Bronchial epithelial cell (primary cell): ENCODE results near the gene SVIL. TPM values are rescaled to one million over a fixed set of nuclear protein-coding genes. Genes with fewer than 3 reads are reported as not detected.
"Not testable (repeated sequence)": the region's sequence is repeated elsewhere in the genome, so short reads cannot be mapped to it uniquely, and the experiment has no call there.

Source experiments
- DNase-seq: peaks from one replicate; pipeline ENCODE4 v3.0.0-alpha.2; 2010; ENCODE audit warnings: low read depth
- FAIRE-seq: peaks from 2 replicates; lab custom pipeline; 2011; peaks lifted over from hg19 to GRCh38; lab: Jason Lieb, UNC
- H3K27me3 ChIP-seq: 2 replicates; pipeline ENCODE4 v1.5.1; 2011; ENCODE audit warnings: low read length; ENCODE audit not compliant: control insufficient read depth, insufficient read depth
- H3K36me3 ChIP-seq: 2 replicates; pipeline ENCODE4 v1.5.1; 2011; ENCODE audit warnings: low read length; ENCODE audit not compliant: control insufficient read depth, insufficient read depth
- H3K4me3 ChIP-seq: 2 replicates; pipeline ENCODE4 v1.5.1; 2011; ENCODE audit warnings: mild to moderate bottlenecking, low read depth, low read length, control low read depth
- total RNA-seq: library from RNA; depleted of rRNA; stranded (reverse); fragments of >200 nt; gene quantifications from 2 replicates; pipeline ENCODE4 v1.2.1, GENCODE V29; 2014
- TF ChIP-seq, protein P1 (sequence below): IDR thresholded peaks from 2 replicates; pipeline ENCODE4 v1.5.1; 2011; ENCODE audit warnings: mild to moderate bottlenecking, moderate library complexity, low read length, control low read depth, inconsistent platforms; ENCODE audit not compliant: insufficient read depth, severe bottlenecking

Gene SVIL
- total RNA-seq, 1 donor from 2014 or later: 12.6 TPM

DNA sequence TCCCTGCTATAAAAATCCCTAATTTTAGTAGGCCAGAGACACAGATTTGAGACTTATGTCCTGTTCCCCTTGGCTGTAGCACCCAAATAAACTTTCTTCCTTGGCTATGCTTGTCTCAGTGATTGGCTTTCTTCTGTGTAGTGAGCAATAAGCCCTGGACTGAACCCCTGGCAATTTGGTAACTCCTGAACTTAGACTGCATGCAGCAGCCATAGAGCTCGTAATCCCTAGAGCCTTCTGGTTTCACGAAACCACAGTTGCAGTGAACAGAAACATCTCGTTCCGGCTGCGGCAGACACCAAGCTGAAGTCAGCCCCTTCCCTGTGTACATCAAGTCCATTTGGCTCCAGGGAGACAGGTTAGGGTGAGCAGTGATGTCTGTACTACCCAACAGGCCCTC, 173.7 kb downstream of the SVIL start:
- TF ChIP-seq, protein P1, sequence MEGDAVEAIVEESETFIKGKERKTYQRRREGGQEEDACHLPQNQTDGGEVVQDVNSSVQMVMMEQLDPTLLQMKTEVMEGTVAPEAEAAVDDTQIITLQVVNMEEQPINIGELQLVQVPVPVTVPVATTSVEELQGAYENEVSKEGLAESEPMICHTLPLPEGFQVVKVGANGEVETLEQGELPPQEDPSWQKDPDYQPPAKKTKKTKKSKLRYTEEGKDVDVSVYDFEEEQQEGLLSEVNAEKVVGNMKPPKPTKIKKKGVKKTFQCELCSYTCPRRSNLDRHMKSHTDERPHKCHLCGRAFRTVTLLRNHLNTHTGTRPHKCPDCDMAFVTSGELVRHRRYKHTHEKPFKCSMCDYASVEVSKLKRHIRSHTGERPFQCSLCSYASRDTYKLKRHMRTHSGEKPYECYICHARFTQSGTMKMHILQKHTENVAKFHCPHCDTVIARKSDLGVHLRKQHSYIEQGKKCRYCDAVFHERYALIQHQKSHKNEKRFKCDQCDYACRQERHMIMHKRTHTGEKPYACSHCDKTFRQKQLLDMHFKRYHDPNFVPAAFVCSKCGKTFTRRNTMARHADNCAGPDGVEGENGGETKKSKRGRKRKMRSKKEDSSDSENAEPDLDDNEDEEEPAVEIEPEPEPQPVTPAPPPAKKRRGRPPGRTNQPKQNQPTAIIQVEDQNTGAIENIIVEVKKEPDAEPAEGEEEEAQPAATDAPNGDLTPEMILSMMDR: no peak
- no peak overlapping the region for H3K4me3 ChIP-seq
- no peaks in the 10 kb centered on the region for H3K27me3 ChIP-seq
- FAIRE-seq: no peak
- peaks cover 21% of the 10 kb centered on the region for H3K36me3 ChIP-seq
- no peak for DNase-seq

DNA sequence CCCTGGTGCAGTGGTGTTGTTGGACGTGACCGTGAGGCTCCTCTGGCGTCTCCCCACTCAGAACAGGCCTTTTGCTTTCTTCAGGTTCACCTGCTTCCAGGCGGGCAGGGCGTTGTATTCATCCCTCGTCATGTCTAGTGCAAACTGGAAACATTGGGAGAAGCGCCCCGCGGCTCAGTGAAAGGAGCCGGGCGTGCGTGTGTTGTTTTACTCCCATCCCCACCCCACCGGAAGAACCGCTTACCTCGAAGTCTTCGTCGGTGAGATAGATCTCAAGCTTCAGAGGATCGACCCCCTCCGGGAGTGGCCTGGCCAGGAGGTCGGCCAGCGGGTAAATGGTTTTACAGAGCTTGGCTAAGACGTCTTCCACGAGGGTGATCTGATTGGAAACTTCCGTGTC, 176.6 kb downstream of the SVIL start:
- H3K27me3 ChIP-seq, DNase-seq, H3K36me3 ChIP-seq, H3K4me3 ChIP-seq, FAIRE-seq: not testable (repeated sequence)

DNA sequence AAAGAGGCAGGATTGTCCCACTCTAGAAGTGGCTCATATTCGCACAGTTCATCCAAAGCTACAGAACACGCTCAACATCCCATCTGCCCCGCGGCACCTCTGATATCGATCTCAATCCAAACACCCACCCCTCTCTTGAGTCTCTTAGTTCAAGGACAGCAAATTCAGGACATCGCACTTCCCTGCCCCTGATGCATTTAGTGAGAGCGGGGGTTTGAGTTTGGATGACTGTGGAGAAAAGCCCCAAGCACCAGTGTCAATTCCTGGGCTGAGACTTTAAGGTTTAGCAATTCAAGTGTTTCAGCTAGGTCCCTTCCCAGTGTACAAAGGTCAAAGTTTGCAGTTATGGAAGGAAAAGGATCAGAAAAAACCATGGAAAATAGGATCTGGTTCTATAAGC, 179.7 kb downstream of the SVIL start:
- TF ChIP-seq, protein P1: no peak

DNA sequence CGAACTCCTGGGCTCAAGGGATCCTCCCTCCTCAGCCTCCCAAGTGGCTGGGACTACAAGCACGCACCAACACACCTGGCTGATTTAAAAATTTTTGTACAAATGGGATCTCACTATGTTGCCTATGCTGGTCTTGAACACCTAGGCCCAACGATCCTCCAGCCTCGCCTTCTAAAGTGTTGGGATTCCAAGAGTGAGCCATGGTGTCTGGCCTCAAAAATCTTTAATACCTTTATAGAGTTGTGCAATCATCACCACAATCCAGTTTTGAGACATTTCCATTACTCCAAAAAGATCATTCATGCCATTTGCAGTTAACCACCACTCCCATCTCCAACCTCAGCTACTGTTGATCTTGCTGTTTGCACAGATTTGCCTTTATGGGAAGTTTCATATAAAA, 180.5 kb downstream of the SVIL start:
- no peak for DNase-seq
- TF ChIP-seq, protein P1: no peak
- Histone ChIP-seq H3K36me3 (peaks cover 7% of the 10 kb centered on the region), H3K4me3 (no peak overlapping the region), H3K27me3 (no peaks in the 10 kb centered on the region)
- no peak for FAIRE-seq

More for the DNA sequence above, 179.7 kb downstream of the SVIL start:
- peak; percentile 76 for FAIRE-seq
- Histone ChIP-seq H3K36me3 (peaks cover 7% of the 10 kb centered on the region), H3K27me3 (no peaks in the 10 kb centered on the region), H3K4me3 (no peak overlapping the region)
- no peak for DNase-seq

DNA sequence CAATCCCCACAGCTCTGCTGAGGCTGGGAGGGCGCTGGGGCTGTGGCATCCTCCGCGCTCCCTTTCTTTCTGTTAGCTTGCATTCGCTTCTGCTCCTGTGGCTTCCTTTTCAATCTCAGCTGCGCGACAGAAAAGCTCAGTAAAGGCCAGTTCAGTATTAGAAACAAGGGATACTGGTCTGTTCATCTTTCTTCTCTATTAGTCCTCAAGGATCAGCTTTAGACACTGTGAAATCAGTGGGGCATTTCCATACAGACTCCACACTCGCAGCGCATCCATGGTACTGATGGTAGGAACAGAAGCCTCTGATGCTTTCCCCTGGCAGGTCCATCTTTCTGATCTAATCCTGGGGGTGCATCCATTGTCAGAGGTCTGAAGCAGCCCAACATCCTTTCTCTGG, 182.2 kb downstream of the SVIL start:
- FAIRE-seq: no peak
- H3K27me3 ChIP-seq: no peaks in the 10 kb centered on the region
- TF ChIP-seq, protein P1: no peak
- no peak for DNase-seq
- peaks cover 2% of the 10 kb centered on the region for H3K36me3 ChIP-seq
- no peak overlapping the region for H3K4me3 ChIP-seq

DNA sequence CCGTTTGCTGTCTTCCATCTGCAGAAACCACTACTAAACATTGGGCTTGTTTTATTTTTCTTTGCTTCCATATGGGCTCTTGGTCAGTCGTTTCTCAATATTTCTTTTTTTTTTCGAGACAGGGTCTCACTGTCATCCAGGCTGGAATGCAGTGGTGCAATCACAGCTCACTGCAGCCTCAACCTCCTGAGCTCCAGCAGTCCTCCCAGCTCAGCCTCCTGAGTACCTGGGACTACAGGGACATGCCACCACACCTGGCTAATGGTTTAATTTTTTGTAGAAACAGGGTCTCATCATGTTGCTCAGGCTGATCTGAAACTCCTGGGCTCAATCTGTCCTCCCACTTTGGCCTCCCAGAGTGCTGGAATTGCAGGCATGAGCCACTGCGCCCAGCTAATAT, 182.8 kb downstream of the SVIL start:
- FAIRE-seq (no peak), DNase-seq (no peak)
- TF ChIP-seq, protein P1: no peak
- Histone ChIP-seq H3K27me3 (no peaks in the 10 kb centered on the region), H3K36me3 (peaks cover 2% of the 10 kb centered on the region), H3K4me3 (no peak overlapping the region)
